Kidney capillary endothelial cell (primary cell): ENCODE measurements around the gene RUVBL1.
"Not testable (repeated sequence)": the region's sequence is repeated elsewhere in the genome, so short reads cannot be mapped to it uniquely, and the experiment has no call there.

Experiments
- DNase-seq: peaks from one replicate; pipeline ENCODE4 v3.0.0-alpha.2; 2018; ENCODE audit warnings: low spot score

The RUVBL1 gene

GRCh38 chr3:128123538-128124368 lies at the start of gene RUVBL1:
Gene RUVBL1, minus strand, starts transcription at chr3:128123812. Its CDS starts 88 bp downstream, at chr3:128123724.
- DNase-seq = peak; percentile 99

GRCh38 chr3:128173200-128173599 lies 49.6 kb upstream of the RUVBL1 start:
- DNase-seq = no peak

GRCh38 chr3:128170866-128171516 lies 47.4 kb upstream of the RUVBL1 start:
- DNase-seq = peak; percentile 71

- no peak for DNase-seq
Measured at GRCh38 chr3:128168836-128169235, 45.2 kb upstream of the RUVBL1 start.

GRCh38 chr3:128167973-128168674 lies 44.5 kb upstream of the RUVBL1 start:
- no peak for DNase-seq

- no peak for DNase-seq
Measured at GRCh38 chr3:128167646-128167972, 44.0 kb upstream of the RUVBL1 start.

GRCh38 chr3:128166971-128167453 lies 43.4 kb upstream of the RUVBL1 start:
- DNase-seq = no peak

GRCh38 chr3:128163432-128163831 lies 39.8 kb upstream of the RUVBL1 start:
- DNase-seq = no peak

- DNase-seq = no peak
Measured at GRCh38 chr3:128160661-128161060, 37.0 kb upstream of the RUVBL1 start.

GRCh38 chr3:128155616-128156360 lies 32.2 kb upstream of the RUVBL1 start:
- no peak for DNase-seq

- not testable (repeated sequence) for DNase-seq
Measured at GRCh38 chr3:128154354-128154753, 30.7 kb upstream of the RUVBL1 start.

- peak; percentile 71 for DNase-seq
Measured at GRCh38 chr3:128153156-128154041, 29.8 kb upstream of the RUVBL1 start, which contains the start of gene EEFSEC. Gene EEFSEC, plus strand, starts transcription at chr3:128153481. Its CDS starts 27 bp downstream, at chr3:128153508.

GRCh38 chr3:128152419-128153155 lies 29.0 kb upstream of the RUVBL1 start:
- no peak for DNase-seq

- no peak for DNase-seq
Measured at GRCh38 chr3:128151758-128152274, 28.2 kb upstream of the RUVBL1 start.

GRCh38 chr3:128149650-128150049 lies 26.0 kb upstream of the RUVBL1 start:
- DNase-seq = no peak

GRCh38 chr3:128146201-128146600 lies 22.6 kb upstream of the RUVBL1 start:
- no peak for DNase-seq

- DNase-seq = no peak
Measured at GRCh38 chr3:128145279-128145678, 21.7 kb upstream of the RUVBL1 start.

GRCh38 chr3:128144512-128145187 lies 21.0 kb upstream of the RUVBL1 start:
- no peak for DNase-seq

- no peak for DNase-seq
Measured at GRCh38 chr3:128143496-128143895, 19.9 kb upstream of the RUVBL1 start.
